ENCODE data around the gene RTTN.

GRCh38 chr18:70074116-70074515, 131.4 kb downstream of the RTTN start:
- TF ChIP-seq CTCF (IDR thresholded peaks at IDR 0.05; ENCODE audit: insufficient read depth, low read length, poor library complexity, severe bottlenecking) (no peak), EZH2phosphoT487 (conservative IDR thresholded peaks at IDR 0.05; ENCODE audit: low read length) (no peak)

All from SU-DHL-6 (cell line).